DND-41 (cell line): Measurements from ENCODE around the gene ST8SIA6.

ENCODE experiments used
- EZH2 ChIP-seq: IDR thresholded peaks from 3 replicates; pipeline ENCODE4 v1.6.1; 2012; ENCODE audit warnings: borderline replicate concordance, low read depth, mild to moderate bottlenecking, moderate library complexity, low read length, inconsistent platforms; ENCODE audit not compliant: severe bottlenecking
- TF ChIP-seq, protein P1 (sequence below): IDR thresholded peaks from 2 replicates; pipeline ENCODE4 v1.5.1; 2012; ENCODE audit warnings: borderline replicate concordance, low read length, moderate library complexity, mild to moderate bottlenecking; ENCODE audit not compliant: poor library complexity, severe bottlenecking; ENCODE audit errors: extremely low read depth

DNA sequence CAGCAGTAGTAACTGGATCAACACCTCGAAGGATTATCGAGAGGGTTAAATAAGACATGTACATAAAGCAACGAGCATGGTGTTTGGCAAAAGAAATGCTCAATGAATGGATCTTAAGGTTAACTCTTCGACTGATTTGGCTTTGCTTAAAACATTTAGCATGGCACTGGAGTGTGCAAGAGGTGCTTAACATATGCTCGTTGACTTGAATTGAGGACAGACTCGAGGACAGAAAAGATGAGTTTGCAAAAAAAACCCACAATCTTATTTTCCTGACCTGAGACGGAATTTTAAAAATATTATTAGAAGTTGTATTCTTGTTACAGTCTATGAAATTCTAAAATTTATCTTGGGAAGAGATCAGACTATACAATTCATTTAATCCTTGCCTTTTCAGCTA, 49.4 kb upstream of the ST8SIA6 start:
- TF ChIP-seq, protein P1, sequence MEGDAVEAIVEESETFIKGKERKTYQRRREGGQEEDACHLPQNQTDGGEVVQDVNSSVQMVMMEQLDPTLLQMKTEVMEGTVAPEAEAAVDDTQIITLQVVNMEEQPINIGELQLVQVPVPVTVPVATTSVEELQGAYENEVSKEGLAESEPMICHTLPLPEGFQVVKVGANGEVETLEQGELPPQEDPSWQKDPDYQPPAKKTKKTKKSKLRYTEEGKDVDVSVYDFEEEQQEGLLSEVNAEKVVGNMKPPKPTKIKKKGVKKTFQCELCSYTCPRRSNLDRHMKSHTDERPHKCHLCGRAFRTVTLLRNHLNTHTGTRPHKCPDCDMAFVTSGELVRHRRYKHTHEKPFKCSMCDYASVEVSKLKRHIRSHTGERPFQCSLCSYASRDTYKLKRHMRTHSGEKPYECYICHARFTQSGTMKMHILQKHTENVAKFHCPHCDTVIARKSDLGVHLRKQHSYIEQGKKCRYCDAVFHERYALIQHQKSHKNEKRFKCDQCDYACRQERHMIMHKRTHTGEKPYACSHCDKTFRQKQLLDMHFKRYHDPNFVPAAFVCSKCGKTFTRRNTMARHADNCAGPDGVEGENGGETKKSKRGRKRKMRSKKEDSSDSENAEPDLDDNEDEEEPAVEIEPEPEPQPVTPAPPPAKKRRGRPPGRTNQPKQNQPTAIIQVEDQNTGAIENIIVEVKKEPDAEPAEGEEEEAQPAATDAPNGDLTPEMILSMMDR = no peak
- no peak for TF ChIP-seq EZH2
